ENCODE data around the gene AACS.
"Not testable (repeated sequence)": the region's sequence is repeated elsewhere in the genome, so short reads cannot be mapped to it uniquely, and the experiment has no call there.

The AACS gene, protein sequence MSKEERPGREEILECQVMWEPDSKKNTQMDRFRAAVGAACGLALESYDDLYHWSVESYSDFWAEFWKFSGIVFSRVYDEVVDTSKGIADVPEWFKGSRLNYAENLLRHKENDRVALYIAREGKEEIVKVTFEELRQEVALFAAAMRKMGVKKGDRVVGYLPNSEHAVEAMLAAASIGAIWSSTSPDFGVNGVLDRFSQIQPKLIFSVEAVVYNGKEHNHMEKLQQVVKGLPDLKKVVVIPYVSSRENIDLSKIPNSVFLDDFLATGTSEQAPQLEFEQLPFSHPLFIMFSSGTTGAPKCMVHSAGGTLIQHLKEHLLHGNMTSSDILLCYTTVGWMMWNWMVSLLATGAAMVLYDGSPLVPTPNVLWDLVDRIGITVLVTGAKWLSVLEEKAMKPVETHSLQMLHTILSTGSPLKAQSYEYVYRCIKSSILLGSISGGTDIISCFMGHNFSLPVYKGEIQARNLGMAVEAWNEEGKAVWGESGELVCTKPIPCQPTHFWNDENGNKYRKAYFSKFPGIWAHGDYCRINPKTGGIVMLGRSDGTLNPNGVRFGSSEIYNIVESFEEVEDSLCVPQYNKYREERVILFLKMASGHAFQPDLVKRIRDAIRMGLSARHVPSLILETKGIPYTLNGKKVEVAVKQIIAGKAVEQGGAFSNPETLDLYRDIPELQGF

DNA sequence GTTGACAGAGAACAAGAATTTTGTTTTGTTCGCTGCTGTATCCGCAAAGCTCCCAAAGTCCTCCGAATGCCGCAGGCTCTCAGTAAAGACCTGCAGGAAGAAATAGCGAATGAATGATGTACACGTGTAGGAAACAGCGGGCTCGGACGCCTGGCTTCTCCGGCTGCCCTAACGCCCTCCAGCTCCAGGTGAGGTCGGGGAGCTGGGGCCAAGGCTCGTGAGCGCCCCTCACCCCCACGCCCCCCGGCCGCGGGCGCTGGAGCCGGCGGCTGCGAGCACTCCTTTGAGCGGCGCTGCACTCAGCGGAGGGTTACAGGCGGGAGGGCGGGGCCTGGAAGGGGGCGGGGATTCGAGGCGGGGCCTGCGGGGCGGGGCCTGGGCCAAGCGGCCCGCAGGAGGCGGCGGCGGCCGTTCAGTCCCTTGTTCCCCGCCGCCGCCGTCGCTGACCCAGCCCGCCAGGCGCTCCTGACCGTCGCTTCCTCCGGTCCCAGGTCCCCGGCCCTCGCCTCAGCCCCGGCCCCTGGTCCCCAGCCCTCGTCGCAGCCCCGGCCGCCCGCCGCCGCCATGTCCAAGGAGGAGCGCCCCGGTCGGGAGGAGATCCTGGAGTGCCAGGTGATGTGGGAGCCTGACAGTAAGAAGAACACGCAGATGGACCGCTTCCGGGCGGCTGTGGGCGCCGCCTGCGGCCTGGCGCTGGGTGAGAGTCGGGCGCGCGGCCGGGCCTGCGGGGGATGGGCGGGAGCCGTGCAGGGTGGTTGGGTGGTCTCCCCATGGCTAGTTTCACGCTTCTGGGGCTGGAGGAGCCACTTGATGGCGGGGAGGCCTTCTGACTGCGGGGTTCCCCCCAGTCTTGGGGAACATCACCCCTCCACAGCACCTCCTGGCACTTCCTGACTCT is at the start of gene AACS:
Gene AACS, plus strand, starts transcription at position 415 of the 898 bp plus-strand sequence. Its CDS starts 150 bp downstream, at position 565.
- peak; percentile 30 for DNase-seq (ENCODE audit: low spot score)
- FAIRE-seq, result no peak

DNA sequence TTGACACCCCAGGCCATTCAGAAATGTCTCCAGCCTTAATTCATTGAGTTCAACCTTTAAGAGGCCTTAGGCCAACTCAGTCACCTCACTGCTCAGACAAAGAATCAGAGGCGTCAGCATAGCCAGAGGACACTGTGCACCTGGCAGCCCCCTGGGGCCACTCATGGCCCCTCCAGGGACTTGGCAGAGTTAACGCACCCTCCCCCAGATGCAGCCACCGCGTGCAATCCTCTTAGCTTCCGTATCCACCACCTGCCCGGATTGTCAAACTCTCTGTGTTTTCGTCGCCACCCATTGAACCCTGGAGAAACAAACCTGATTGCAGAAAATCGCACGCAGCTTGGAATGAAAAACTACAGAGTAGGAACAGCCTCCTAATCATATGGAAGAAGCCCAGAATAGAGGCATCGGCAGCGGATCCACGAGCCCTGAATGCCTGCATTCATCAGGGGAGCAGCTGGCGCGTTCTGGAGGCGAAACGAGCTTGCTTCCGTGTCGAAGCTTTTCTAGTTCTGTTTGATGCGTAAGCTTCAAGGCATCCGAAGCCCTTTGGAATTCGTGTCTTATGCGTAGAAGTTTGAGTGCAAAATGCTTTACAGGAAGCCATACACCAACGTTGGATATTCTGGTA is 49.4 kb upstream of the AACS start:
- FAIRE-seq, result no peak
- no peak for DNase-seq (ENCODE audit: low spot score)

DNA sequence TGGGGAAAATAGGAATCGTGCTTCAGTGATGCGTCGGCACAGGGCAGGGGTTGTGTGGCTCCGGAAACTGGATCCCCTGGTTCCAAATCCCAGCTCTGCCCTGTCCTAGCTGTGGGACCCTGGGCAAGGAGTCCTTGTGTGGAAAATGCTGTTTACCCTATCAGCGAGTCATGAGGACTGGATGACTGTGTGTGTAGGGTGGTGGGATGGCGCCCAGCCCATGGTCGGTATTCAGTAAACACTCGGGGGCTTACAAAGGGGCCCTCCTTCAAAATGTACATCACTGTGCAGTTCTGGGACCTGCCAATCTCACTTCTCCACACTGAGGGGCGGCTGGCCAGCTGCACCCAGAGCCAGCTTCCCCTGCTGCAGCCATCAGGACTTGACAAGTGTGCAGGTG is 47.4 kb upstream of the AACS start:
- DNase-seq (ENCODE audit: low spot score) (no peak), FAIRE-seq (no peak)

DNA sequence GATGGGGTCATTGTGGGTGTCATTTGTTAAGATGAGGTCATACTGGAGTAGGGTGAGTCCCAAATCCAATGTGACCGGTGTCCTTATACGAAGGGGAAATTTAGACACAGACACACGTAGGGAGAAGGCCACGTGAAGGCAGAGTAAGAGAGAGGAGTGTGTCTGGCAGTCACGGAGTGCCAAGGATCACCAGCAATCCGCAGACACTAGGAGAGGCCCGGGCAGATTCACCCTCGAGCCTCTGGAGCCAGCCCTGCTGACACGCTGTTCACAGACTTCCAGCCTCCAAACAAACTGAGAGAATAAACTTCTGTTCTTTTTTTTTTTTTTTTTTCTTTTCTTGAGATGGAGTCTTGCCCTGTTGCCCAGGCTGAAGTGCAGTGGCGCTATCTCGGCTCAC is 46.9 kb upstream of the AACS start:
- DNase-seq (ENCODE audit: low spot score), result no peak
- FAIRE-seq, result no peak

DNA sequence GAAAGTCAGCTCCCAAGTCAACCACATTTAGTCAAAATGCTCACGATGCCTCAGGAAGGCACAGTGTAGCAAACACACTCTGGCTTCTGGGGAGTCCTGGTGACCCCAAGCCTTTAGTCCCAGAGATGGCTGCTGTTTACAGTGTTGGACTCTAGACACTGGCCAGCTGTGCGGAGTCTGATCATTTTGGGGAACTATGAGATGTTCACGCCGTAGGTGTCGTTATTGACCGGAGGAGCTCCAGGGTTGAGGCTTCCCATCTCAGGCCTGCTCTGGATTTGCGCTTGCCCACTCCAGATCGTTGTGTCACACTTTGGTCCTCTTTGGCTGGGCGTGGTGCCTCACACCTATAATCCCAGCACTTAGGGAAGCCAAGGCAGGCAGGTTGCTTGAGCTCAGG is 44.1 kb upstream of the AACS start:
- FAIRE-seq (no peak), DNase-seq (ENCODE audit: low spot score) (no peak)

DNA sequence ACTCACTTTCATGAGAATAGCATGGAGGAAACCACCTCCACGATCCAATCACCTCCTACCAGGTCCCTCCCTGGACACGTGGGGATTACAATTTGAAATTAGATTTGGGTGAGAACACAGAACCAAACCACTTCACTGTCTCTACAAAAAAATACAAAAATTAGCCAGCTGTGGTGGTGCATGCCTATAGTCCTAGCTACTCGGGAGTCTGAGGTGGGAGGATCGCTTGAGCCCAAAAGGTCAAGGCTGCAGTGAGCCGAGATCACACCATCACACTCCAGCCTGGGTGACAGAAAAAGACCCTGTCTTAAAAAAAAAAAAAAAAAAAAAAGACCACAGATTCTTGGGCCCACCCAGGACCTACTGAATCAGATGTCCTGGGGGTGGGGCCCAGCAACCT is 43.5 kb upstream of the AACS start:
- DNase-seq (ENCODE audit: low spot score), result no peak
- no peak for FAIRE-seq

DNA sequence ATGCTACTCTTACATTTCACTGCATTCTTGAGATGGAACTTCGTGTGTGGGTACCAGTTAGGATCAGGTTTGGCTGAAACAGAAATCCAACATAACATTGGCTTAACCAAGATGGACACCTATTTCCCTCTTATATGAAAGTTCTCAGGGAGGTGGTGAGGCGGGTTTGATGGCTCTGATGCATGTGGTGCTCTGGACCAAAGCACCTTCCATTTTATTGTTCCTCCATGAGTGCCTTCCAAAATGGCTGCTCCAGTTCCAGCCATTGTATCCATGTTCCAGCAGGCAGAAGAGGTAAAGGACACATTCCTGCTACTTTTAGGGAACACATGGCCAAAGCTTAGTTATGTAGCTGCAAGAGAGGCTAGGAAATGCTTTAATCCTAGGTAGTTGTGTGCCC is 42.2 kb upstream of the AACS start:
- no peak for FAIRE-seq
- no peak for DNase-seq (ENCODE audit: low spot score)

DNA sequence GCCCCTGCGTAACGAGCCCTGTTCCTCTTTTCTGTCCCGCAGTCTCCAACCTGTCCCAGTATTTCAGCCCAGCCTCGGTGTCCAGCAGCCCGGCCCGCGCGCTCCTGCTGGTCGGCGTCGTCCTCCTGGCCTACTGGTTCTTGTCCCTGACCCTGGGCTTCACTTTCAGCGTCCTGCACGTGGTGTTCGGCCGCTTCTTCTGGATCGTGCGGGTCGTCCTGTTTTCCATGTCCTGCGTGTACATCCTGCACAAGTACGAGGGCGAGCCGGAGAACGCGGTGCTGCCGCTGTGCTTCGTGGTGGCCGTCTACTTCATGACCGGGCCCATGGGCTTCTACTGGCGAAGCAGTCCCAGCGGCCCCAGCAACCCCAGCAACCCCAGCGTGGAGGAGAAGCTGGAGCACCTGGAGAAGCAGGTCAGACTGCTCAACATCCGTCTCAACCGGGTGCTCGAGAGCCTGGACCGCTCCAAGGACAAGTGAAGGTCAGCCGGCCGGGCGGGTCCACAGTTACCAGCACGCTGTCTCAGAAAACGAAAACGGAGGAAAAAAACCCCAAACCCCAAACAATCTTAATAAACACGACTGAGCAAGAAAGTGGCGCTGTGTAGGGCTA is 40.2 kb upstream of the AACS start:
- DNase-seq (ENCODE audit: low spot score) (no peak), FAIRE-seq (no peak)

DNA sequence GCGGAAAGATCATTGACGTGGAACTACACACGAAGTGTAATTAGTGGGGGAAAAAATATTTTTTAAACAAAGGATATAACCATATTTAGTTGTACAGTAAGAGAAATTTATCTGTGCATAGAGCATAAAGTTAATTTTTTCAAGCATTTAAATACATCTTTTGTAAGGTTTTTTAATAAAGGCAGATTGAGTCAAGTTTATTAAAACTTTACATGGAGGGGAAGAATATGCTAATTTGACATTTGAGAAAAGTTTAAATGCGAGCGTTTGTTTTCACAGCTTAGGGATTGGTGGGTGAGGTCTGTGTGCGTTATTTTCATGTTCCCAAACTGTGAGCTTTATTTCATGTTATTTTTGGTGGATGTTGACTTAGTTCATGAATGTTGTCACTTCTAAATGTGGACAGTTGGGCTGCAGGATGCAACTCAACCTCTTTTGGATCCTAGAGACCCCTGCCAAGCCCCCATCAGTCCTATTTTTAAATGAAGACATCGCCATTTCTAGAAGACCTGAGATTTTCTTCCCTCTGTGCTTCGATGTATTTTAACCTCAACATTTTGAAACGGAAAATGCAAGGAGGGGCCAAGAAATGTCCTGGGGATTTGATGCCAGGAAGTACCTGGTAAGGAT is 39.5 kb upstream of the AACS start:
- DNase-seq (ENCODE audit: low spot score) (no peak), FAIRE-seq (no peak)

DNA sequence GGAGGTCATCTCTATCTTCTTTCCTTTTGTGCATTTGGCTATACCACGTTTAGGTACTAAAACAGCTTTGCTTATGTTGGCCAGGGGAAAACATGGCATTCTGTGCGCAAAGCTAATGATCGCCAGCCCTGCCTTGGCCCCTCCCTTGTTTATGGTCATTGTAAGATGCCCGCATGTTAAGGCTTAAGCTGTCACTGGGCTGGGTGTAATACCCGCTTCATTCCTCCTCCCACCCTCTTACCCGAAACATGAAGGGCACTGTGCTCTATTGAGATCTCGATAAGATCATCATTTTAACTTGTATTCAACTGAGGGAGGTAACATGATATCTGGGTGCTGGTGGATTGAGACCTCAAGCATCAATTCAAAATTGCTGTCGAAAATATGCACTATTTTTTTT is 37.1 kb upstream of the AACS start:
- DNase-seq (ENCODE audit: low spot score) (no peak), FAIRE-seq (no peak)

DNA sequence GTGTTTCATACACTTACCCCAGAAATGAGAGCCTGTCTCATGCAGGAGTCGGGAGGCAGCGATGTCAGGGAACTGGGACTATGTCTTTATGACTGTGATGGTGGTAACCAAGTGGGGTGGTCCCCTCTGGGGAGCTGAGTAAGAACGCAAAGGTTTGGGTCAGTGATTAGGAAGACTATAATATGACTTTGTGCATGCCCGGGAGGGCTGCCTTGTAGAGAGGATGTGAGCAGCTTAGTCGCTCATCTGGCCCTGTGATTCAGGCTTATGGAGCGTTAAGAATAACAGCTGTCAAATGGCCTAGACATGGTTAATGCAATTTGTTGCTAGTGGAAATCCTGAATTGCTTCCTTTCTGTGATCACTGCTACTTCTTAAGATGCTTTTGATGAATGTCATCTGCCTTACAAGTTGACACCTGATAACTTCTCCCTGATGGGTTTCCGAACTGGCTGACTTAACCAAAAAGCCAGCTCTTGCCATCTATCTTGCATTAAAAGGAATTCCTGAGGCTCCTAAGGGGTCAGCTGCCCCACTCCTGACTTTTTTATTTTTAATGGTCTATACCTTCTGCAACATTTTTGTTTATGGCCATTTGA is 35.4 kb upstream of the AACS start:
- no peak for FAIRE-seq
- no peak for DNase-seq (ENCODE audit: low spot score)

DNA sequence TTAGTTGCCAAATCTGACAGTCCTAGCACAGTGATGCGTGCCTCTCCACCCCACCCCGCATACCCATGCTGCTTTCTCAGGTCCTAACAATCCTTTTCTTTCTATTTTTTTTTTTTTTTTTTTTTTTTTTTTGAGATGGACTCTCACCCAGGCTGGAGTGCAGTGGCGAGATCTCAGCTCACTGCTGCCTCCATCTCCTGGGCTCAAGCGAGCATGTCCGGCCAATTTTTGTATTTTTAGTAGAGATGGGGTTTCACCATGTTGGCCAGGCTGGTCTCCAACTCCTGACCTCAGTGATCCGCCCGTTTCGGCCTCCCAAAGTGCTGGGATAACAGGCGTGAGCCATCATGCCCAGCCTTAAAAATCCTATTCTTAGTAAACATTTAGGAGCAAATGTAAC is 33.8 kb upstream of the AACS start:
- FAIRE-seq, result not testable (repeated sequence)

DNA sequence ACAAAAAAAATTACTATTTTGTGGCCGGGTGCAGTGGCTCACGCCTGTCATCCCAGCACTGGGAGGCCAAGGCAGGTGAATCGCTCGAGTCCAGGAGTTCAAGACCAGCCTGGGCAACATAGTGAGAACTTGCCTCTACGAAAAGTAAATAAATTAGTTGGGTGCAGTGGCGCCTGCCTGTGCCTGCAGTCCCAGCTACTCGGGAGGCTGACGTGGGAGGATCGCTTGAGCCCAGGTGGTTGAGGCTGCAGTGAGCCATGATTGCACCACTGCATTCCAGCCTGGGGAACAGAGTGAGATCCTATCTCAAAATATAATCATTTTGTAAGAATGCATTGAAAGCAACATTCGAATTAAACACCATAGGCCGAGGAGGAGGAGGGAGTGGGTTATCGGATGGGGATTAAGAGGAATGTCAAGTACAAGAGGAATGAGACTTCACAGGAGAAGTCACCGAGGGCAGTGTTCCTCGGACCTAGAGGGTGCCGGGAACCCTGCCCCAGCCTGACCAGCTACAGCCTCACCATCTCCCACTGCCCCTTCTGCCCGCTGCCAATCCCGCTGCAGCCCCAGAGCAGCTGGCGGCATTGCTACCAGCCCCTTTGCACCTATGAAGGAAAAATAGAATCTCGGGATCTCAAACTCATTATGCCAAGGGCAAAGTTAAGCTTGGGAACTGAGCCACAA is 32.6 kb upstream of the AACS start:
- FAIRE-seq, result no peak
- DNase-seq (ENCODE audit: low spot score), result no peak

More for the DNA sequence above, 33.8 kb upstream of the AACS start:
- DNase-seq (ENCODE audit: low spot score), result not testable (repeated sequence)

DNA sequence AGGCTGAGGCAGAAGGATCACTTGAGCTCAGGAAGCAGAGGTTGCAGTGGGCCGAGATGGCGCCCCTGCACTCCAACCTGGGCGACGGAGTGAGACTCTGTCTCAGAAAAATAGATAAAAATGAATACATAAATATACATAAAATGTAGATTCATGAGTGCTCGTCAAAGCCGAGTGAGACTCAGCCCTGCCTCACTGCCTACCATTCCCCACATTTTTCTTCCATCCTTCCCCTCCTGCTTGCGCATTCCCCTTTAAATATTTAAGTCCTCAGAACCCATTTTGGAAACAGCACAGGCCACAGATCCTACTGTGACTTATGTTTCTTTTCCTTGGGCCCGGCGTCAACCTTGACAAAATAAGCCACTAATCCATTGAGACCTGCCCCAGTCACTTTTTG is 31.9 kb upstream of the AACS start:
- FAIRE-seq (no peak), DNase-seq (ENCODE audit: low spot score) (no peak)

DNA sequence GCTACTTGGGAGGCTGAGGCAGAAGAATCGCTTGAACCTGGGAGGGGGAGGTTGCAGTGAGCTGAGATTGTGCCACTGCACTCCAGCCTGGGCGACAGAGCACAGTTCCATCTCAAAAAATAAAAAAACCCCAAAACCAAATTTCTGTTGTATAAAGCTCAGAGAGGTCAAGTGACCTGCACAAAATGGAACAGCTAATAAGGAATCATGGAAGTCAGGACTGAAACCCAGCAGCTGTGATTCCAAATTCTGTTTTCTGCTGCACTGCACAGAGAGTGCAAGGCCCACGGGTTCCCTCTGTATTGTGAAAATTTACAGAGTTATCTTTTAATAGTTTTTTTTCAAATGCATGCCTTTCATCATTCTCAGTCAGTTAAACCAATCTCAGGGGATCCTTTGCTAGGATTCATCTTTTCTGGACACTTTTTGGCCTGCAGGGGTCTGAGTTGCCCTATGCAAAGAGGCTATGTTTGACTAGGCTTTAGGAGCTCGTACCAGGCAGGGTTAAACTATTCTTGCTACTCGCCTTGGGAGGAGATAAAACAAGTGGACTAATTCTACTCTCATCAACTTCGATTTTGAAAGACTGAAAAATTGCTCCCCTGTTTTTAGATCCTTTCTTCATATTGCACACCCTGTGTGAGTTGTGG is 26.1 kb upstream of the AACS start:
- FAIRE-seq (no peak), DNase-seq (ENCODE audit: low spot score) (no peak)

DNA sequence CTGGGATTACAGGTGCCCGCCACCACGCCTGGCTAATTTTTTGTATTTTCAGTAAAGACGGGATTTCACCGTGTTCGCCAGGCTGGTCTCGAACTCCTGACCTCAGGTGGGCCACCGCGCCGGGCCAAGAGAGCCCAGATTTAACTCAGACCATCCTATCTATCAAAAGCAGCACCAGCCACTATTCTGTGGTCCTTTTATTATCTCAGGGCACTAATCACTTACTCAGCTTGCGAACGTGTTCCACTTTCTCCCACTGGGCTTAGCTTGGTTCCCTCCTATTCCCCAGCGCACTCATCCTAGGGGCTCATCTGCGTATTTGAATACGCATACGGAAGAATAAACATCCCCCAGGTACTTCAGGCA is 16.2 kb upstream of the AACS start:
- FAIRE-seq, result no peak
- no peak for DNase-seq (ENCODE audit: low spot score)

DNA sequence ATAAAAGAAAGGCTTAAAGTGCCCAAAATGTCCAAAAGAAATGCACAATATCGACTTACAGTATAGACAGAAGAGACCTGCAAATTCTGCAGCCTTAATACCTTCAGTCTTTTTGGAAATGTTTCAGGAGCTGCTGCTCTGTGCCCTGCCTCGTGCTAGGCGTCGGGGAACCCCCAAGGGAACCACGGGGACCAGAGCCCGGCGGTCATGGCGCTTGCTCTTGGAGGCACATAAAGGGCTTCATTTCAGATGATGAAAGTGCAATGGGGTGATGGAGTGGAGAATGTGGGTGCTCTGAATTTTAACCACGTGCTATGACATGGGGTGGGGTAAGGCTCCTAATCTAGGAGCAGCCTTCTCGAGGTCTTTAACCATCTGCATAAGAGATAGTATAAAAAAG is 14.8 kb upstream of the AACS start:
- no peak for FAIRE-seq
- no peak for DNase-seq (ENCODE audit: low spot score)

DNA sequence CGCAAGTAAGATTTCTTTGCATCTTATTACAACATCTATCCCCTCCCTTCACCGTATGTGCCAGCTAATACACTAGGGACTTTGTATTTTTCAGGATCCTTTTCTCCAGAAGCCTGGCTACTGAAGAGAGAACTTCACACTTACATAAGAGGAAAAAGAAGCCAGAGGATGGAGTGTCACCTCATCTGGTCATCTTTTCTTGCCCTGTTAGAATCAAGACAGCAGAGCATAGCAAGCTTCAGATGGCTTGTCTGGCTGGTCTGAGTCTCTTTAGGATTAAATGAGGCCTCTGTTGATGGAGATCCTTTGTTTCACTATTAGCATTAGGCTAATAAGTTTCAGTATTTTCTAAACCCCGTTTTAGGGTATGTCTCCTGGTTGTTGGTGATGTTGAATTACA is 14.4 kb upstream of the AACS start:
- DNase-seq (ENCODE audit: low spot score) (no peak), FAIRE-seq (no peak)

DNA sequence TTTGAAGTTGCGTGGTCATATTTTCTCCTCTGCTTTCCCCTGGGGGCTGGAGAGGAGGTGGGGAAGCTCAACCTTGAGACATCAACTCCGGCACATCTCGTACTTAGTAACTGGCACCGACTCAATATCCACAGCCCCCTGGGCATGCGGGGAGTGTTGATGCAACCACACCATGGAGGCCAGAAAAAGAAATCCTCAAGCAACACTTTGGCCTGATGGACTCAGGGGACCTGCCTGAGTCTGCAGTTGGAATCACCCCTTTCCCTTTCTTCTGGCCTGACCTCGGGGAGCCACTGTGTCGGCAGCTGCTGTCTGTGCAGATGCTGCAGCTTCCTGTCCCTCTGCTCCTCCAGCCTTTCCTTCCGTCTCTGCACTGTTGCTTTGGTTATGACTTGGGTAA is 11.4 kb upstream of the AACS start:
- no peak for FAIRE-seq
- DNase-seq (ENCODE audit: low spot score), result no peak

Measured in RCC 7860 (cell line).